ENCODE results near the gene PCDHGA5. TPM values are rescaled to one million over a fixed set of nuclear protein-coding genes. Genes with fewer than 3 reads are reported as not detected.

PCDHGA5 gene
- total RNA-seq, 1 experiment from 2014 or later = 0.17 TPM

GRCh38 chr5:141397756-141398551, 34.0 kb downstream of the PCDHGA5 start, which contains the start of gene PCDHGB5:
PCDHGB5 (plus strand) TSS chr5:141397947; CDS start chr5:141398128, 181 bp downstream.

GRCh38 chr5:141402553-141403243, 38.7 kb downstream of the PCDHGA5 start, which contains the start of gene PCDHGA9:
PCDHGA9 (plus strand) TSS chr5:141402778; CDS start chr5:141402953, 175 bp downstream.

DNA sequence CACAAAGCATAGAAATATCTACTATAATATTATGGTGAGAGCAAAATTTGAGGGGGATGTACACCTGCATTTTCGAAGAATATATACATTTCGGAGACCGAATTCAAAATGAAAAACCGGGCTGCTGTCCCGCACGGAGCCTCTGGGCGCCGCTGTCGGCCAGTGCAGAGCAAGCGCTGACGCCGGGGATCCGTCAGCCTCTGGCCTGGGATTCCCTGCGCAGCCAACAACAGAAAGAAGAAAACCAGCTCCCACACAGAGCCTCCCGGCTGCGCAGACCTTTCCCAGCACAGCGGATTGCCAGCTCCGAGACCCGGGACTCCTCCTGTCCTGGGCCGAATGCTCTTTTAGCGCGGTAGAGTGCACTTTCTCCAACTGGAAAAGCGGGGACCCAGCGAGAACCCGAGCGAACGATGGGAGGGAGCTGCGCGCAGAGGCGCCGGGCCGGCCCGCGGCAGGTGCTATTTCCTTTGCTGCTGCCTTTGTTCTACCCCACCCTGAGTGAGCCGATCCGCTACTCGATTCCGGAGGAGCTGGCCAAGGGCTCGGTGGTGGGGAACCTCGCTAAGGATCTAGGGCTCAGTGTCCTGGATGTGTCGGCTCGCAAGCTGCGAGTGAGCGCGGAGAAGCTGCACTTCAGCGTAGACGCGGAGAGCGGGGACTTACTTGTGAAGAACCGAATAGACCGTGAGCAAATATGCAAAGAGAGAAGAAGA, 44.0 kb downstream of the PCDHGA5 start, which contains the start of gene PCDHGB6:
PCDHGB6 (plus strand) TSS at position 232 of the 716 bp plus-strand sequence; CDS start at position 414, 182 bp downstream.

GRCh38 chr5:141412854-141413539, 49.0 kb downstream of the PCDHGA5 start, which contains the start of gene PCDHGA10:
PCDHGA10 (plus strand) TSS chr5:141412987; CDS start chr5:141413176, 189 bp downstream.

Other genes with a start within 250 kb of the PCDHGA5 start
- 0.07 to 0.13 TPM (median 0.09 TPM) in 4 of 5 replicates, not detected in the other for gene PCDHB4, start 242.3 kb upstream of the PCDHGA5 start, total RNA-seq (2022; extraction: Qiagen RNA extraction)
- gene PCDHB5, start 229.0 kb upstream of the PCDHGA5 start, total RNA-seq (2022; extraction: Qiagen RNA extraction) = 1.2 to 1.6 TPM (median 1.3 TPM) in 5 replicates
- gene PCDHB6, start 214.1 kb upstream of the PCDHGA5 start, total RNA-seq (2022; extraction: Qiagen RNA extraction) = 0.79 to 1.1 TPM (median 0.90 TPM) in 5 replicates
- gene PCDHB7, start 191.5 kb upstream of the PCDHGA5 start, total RNA-seq (2022; extraction: Qiagen RNA extraction) = 0.05 TPM in 1 of 5 replicates, not detected in the others
- gene PCDHB8, start 186.4 kb upstream of the PCDHGA5 start, total RNA-seq (2022; extraction: Qiagen RNA extraction) = 0.19 to 0.42 TPM (median 0.22 TPM) in 5 replicates
- 0.05 to 0.08 TPM (median 0.05 TPM) in 4 of 5 replicates, not detected in the other for gene PCDHB16, start 181.8 kb upstream of the PCDHGA5 start, total RNA-seq (2022; extraction: Qiagen RNA extraction)
- gene PCDHB9, start 177.0 kb upstream of the PCDHGA5 start, total RNA-seq (2022; extraction: Qiagen RNA extraction) = 0.03 to 0.26 TPM (median 0.05 TPM) in 3 of 5 replicates, not detected in the others
- not detected in 5 replicates for gene PCDHB10, start 171.8 kb upstream of the PCDHGA5 start, total RNA-seq (2022; extraction: Qiagen RNA extraction)
- 0.05 to 0.08 TPM (median 0.08 TPM) in 4 of 5 replicates, not detected in the other for gene PCDHB11, start 164.5 kb upstream of the PCDHGA5 start, total RNA-seq (2022; extraction: Qiagen RNA extraction)
- 0.06 TPM in 1 of 5 replicates, not detected in the others for gene PCDHB12, start 155.4 kb upstream of the PCDHGA5 start, total RNA-seq (2022; extraction: Qiagen RNA extraction)
- gene PCDHB13, start 150.2 kb upstream of the PCDHGA5 start, total RNA-seq (2022; extraction: Qiagen RNA extraction) = 0.04 to 0.12 TPM (median 0.05 TPM) in 5 replicates
- gene PCDHB14, start 140.8 kb upstream of the PCDHGA5 start, total RNA-seq (2022; extraction: Qiagen RNA extraction) = 0.05 to 0.21 TPM (median 0.14 TPM) in 5 replicates
- gene PCDHB15, start 118.8 kb upstream of the PCDHGA5 start, total RNA-seq (2022; extraction: Qiagen RNA extraction) = 0.06 to 0.11 TPM (median 0.10 TPM) in 3 of 5 replicates, not detected in the others
- not detected in 5 replicates for gene SLC25A2, start 60.1 kb upstream of the PCDHGA5 start, total RNA-seq (2022; extraction: Qiagen RNA extraction)
- gene TAF7, start 43.4 kb upstream of the PCDHGA5 start, total RNA-seq (2022; extraction: Qiagen RNA extraction) = 60.0 to 73.5 TPM (median 68.7 TPM) in 5 replicates
- gene PCDHGA1, start 33.6 kb upstream of the PCDHGA5 start, total RNA-seq (2022; extraction: Qiagen RNA extraction) = 0.24 to 0.29 TPM (median 0.26 TPM) in 5 replicates
- gene PCDHGA2, start 25.4 kb upstream of the PCDHGA5 start, total RNA-seq (2022; extraction: Qiagen RNA extraction) = 0.42 to 0.91 TPM (median 0.68 TPM) in 5 replicates
- gene PCDHGA3, start 20.3 kb upstream of the PCDHGA5 start, total RNA-seq (2022; extraction: Qiagen RNA extraction) = not detected in 5 replicates
- 1.3 to 2.0 TPM (median 1.9 TPM) in 5 replicates for gene PCDHGB1, start 14.1 kb upstream of the PCDHGA5 start, total RNA-seq (2022; extraction: Qiagen RNA extraction)
- gene PCDHGA4, start 9.1 kb upstream of the PCDHGA5 start, total RNA-seq (2022; extraction: Qiagen RNA extraction) = 0.07 to 0.22 TPM (median 0.12 TPM) in 5 replicates
- gene PCDHGB2, start 4.2 kb upstream of the PCDHGA5 start, total RNA-seq (2022; extraction: Qiagen RNA extraction) = 0.06 to 0.11 TPM (median 0.07 TPM) in 4 of 5 replicates, not detected in the other
- 0.10 to 0.31 TPM (median 0.21 TPM) in 5 replicates for gene PCDHGB3, start 6.1 kb downstream of the PCDHGA5 start, total RNA-seq (2022; extraction: Qiagen RNA extraction)
- gene PCDHGA6, start 9.7 kb downstream of the PCDHGA5 start, total RNA-seq (2022; extraction: Qiagen RNA extraction) = 0.13 to 0.27 TPM (median 0.21 TPM) in 5 replicates
- 0.69 to 1.1 TPM (median 0.90 TPM) in 5 replicates for gene PCDHGA7, start 18.6 kb downstream of the PCDHGA5 start, total RNA-seq (2022; extraction: Qiagen RNA extraction)
- gene PCDHGB4, start 23.5 kb downstream of the PCDHGA5 start, total RNA-seq (2022; extraction: Qiagen RNA extraction) = 0.55 to 1.0 TPM (median 0.97 TPM) in 5 replicates
- gene PCDHGA8, start 28.5 kb downstream of the PCDHGA5 start, total RNA-seq (2022; extraction: Qiagen RNA extraction) = 0.02 to 0.06 TPM (median 0.06 TPM) in 3 of 5 replicates, not detected in the others
- 1.6 to 2.6 TPM (median 2.2 TPM) in 5 replicates for gene PCDHGB5, start 33.8 kb downstream of the PCDHGA5 start, total RNA-seq (2022; extraction: Qiagen RNA extraction)
- gene PCDHGA9, start 38.6 kb downstream of the PCDHGA5 start, total RNA-seq (2022; extraction: Qiagen RNA extraction) = 0.06 to 0.08 TPM (median 0.06 TPM) in 3 of 5 replicates, not detected in the others
- 0.08 to 0.13 TPM (median 0.12 TPM) in 5 replicates for gene PCDHGB6, start 43.9 kb downstream of the PCDHGA5 start, total RNA-seq (2022; extraction: Qiagen RNA extraction)
- gene PCDHGA10, start 48.8 kb downstream of the PCDHGA5 start, total RNA-seq (2022; extraction: Qiagen RNA extraction) = 0.02 to 0.03 TPM in 2 of 5 replicates, not detected in the others
- 0.05 to 0.10 TPM (median 0.07 TPM) in 3 of 5 replicates, not detected in the others for gene PCDHGB7, start 53.5 kb downstream of the PCDHGA5 start, total RNA-seq (2022; extraction: Qiagen RNA extraction)
- gene PCDHGA11, start 56.9 kb downstream of the PCDHGA5 start, total RNA-seq (2022; extraction: Qiagen RNA extraction) = 0.04 to 0.06 TPM (median 0.05 TPM) in 3 of 5 replicates, not detected in the others
- gene PCDHGA12, start 66.3 kb downstream of the PCDHGA5 start, total RNA-seq (2022; extraction: Qiagen RNA extraction) = 0.02 TPM in 1 of 5 replicates, not detected in the others
- 5.1 to 6.3 TPM (median 5.9 TPM) in 5 replicates for gene PCDHGC3, start 111.8 kb downstream of the PCDHGA5 start, total RNA-seq (2022; extraction: Qiagen RNA extraction)
- not detected in 5 replicates for gene PCDHGC4, start 120.9 kb downstream of the PCDHGA5 start, total RNA-seq (2022; extraction: Qiagen RNA extraction)
- gene PCDHGC5, start 124.9 kb downstream of the PCDHGA5 start, total RNA-seq (2022; extraction: Qiagen RNA extraction) = not detected in 5 replicates

Data from A549 treated with Mapracorat at 1 μM for 4 hours (cell line).